ENCODE data around the gene TMEM191C. TPM values are rescaled to one million over a fixed set of nuclear protein-coding genes. Genes with fewer than 3 reads are reported as not detected.

Gene TMEM191C
- total RNA-seq, 4 donors from 2014 or later, result 0.13 to 4.0 (median 1.5) TPM

DNA sequence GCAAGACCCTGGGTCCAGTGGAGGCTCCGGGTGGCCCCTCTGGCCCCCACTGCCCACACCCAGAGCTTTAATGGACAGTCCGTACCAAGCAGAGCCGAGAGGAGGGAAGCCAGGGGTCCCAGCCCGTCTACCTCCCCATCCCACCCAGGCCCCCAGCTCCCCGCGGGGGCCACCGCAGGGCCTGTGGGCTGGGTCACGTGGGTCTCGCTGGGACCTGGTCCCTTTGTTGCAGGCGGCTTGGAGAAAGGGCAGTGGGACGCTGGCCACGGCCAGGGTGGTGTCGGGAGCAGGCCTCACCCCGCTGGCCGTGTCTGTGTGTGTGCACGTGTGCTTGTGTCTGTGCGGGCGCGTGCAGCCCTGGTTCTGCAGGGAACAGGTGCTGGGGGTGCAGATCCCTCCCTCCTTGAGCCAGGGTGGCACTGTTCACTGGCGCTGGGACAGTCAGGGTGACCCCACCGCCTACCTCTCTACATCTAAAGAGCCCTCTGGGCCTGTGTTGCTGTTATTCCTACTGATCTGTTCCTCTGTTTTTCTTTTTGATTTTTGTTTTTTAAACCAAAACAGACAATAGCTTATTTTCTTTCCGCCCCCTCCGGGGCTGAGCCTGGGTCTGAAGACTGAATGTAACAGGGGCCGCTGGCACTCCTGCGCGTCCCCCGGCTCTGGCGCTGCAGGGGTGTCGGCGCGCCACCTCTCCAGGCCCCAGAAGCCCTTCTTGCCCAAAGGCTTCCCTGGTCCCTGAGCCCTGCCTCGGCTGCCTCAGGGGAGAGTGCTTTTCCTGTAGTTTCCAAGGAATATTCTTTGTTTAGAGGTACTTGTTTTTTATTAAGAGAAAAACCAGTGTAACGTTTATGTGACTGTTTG, 20.1 kb upstream of the TMEM191C start:
- H3K4me3 ChIP-seq (ENCODE audit: low read depth, poor library complexity, severe bottlenecking), result no peak overlapping the region
- WGBS, 2 donors, result 93 to 94% methylated on average over 28 to 33 of the region's 33 CpGs
- DNase-seq (ENCODE audit: low spot score in 2 of 2), result peak in 1 of 2 donors; percentile 58
- intact Hi-C loops (cut with DNase I; ENCODE audit: low total_unique reads), result no loop called here
- TF ChIP-seq, protein P1, sequence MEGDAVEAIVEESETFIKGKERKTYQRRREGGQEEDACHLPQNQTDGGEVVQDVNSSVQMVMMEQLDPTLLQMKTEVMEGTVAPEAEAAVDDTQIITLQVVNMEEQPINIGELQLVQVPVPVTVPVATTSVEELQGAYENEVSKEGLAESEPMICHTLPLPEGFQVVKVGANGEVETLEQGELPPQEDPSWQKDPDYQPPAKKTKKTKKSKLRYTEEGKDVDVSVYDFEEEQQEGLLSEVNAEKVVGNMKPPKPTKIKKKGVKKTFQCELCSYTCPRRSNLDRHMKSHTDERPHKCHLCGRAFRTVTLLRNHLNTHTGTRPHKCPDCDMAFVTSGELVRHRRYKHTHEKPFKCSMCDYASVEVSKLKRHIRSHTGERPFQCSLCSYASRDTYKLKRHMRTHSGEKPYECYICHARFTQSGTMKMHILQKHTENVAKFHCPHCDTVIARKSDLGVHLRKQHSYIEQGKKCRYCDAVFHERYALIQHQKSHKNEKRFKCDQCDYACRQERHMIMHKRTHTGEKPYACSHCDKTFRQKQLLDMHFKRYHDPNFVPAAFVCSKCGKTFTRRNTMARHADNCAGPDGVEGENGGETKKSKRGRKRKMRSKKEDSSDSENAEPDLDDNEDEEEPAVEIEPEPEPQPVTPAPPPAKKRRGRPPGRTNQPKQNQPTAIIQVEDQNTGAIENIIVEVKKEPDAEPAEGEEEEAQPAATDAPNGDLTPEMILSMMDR (IDR thresholded peaks at IDR 0.05), result no peak
- no peak for TF ChIP-seq POLR2A (IDR thresholded peaks at IDR 0.05)

DNA sequence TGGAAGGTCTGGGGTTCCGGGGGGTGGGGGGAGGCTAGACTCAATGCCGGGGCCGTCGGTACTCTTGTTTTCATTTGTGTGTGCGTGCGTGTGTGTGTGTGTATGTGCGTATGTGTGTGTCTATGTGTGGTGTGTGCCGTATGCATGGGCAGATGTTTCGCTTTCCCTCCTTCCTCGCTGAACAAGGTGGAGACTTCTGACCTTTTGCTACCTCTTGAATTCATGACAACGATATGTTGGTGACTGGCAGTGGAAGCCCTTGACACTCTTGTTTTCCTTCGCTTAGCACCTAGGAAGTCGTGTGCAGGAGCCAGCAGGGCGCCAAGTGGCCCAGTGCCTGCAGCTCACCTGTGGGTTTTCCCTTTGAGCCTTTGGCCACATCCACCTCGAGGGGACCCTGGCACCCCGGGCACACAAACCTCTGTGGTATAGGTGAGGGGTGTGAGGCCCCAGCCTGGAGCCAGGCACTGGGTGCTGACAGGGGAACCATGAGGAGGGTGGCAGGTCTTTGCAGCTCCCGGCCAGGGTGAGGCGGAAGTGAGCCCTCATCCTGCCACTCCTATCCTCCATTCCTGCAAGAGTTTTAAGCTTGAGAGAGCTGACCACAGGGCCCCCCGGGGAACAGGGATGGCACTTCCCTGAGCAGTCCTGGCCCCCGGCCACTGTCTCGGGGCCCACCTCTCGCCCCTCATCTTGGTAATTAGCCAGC, 19.3 kb upstream of the TMEM191C start:
- TF ChIP-seq, protein P1 (IDR thresholded peaks at IDR 0.05), result no peak
- no peak for TF ChIP-seq POLR2A (IDR thresholded peaks at IDR 0.05)
- H3K4me3 ChIP-seq (ENCODE audit: low read depth, poor library complexity, severe bottlenecking), result no peak overlapping the region
- peak; percentile 10 to 77 for DNase-seq (ENCODE audit: low spot score in 2 of 2)
- intact Hi-C loops (cut with DNase I; ENCODE audit: low total_unique reads), result no loop called here
- 92 to 95% methylated on average over 22 of the region's 22 CpGs for WGBS, 2 donors

DNA sequence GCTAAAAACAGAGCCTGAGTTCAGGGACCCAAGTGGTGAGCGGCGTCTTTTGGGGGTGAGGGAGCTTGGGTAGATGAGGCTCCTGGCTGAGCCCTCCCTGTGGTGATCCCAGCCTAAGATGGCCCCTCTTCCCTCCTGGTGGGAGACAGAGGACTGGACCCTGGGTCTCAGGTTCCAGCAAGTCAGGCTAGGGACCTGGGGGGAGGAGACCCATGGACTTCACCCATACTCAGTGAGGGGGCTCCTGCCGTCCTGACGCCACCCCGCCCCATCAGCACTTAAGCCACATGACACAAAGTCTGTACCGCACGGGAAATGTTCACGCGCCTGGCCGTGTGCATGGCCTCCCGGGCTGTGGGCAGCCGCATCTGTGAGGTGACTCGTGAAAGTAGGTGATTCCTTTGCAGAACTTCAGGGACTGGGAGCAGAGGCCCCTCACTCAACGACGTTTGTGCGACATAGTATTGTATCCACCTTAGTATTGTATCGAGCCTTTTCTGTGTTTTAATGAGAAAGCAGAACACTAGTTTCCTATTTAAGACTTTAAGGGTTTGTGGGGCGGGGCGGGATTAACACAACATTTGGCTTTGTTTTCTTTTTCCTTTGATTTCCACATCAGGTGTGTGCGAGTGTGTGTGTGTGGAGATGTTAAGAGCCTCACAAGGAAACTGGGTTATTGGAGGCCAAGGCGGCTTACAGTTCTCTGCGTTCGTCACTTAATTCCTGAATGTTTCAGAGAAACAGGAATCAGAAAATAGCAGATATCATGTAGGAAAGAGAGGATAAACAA, 18.4 kb upstream of the TMEM191C start:
- DNase-seq (ENCODE audit: low spot score in 2 of 2), result peak; percentile 2 to 79
- intact Hi-C loops (cut with DNase I; ENCODE audit: low total_unique reads), result no loop called here
- TF ChIP-seq, protein P1 (IDR thresholded peaks at IDR 0.05), result no peak
- no peak for TF ChIP-seq POLR2A (IDR thresholded peaks at IDR 0.05)
- no peak overlapping the region for H3K4me3 ChIP-seq (ENCODE audit: low read depth, poor library complexity, severe bottlenecking)
- 90 to 93% methylated on average over 23 of the region's 23 CpGs for WGBS, 2 donors

DNA sequence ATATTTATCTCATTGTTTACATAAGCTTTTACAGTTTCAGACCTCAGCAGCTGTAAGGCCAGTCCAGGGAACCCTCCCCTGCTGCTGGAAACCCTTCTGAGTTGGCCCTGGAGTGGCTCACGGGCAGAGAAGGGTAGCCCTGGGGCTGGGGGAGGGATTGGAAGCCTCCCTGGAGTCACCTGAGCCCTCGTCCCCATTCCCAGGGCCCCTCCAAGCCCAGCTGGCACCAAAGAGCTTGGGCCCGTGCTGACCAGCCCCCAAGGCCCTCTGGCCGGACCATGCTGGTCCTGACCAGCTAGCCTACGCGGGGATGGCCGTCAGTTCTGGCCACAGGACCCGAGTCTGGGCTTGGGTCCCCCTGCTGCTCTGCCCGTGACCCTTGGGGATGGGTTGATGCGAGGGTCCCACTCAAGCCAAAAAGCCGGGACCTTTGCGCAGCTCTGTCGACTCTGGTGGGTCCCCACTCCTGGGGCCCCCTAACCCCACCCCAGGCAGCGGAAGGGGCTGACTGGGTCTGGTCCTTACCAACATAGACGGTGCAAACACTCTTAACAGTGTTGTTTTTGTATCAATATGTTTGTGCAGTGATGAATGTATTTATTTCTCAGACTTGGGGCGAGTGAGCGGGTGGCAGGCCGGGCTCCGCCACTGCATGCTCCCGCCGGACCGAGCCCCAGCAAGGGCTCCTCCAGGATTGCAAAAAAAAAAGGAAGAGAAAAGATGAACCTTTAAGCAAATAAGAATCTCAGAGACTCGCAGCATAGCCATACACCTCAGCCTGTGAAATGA, 17.5 kb upstream of the TMEM191C start:
- TF ChIP-seq, protein P1 (IDR thresholded peaks at IDR 0.05), result no peak
- no peak for TF ChIP-seq POLR2A (IDR thresholded peaks at IDR 0.05)
- no peak overlapping the region for H3K4me3 ChIP-seq (ENCODE audit: low read depth, poor library complexity, severe bottlenecking)
- peak; percentile 4 to 70 for DNase-seq (ENCODE audit: low spot score in 2 of 2)
- WGBS, 2 donors, result 88 to 89% methylated on average over 18 to 22 of the region's 23 CpGs
- intact Hi-C loops (cut with DNase I; ENCODE audit: low total_unique reads), result no loop called here

DNA sequence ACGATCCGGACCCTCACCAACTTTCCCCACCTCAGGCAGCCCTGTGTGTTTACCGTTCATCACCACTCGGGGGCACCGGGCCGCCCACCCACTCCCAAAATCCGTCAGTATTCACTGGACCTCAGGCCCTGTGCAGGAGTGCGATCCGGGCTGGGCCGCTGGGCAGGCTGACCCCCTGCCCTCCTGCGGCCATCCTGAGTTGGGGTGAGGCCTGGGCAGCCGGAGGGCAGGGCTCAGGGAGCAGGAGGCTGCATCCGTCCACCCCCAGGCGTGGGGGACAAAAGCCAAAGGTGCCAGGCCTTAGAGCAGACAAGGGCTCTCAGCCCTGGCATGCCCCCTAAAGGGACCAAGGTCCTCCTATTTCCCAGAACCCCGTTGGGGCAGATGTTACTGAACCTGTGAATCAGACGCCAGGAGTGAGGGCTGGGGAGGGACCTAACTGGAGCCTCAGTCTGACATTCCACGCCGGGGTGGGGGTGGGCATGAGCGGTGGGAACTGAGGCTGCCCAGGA, 16.8 kb upstream of the TMEM191C start:
- intact Hi-C loops (cut with DNase I; ENCODE audit: low total_unique reads), result no loop called here
- 83 to 86% methylated on average over 18 to 19 of the region's 19 CpGs for WGBS, 2 donors
- DNase-seq (ENCODE audit: low spot score in 2 of 2), result peak; percentile 9 to 79
- TF ChIP-seq, protein P1 (IDR thresholded peaks at IDR 0.05), result no peak
- TF ChIP-seq POLR2A (IDR thresholded peaks at IDR 0.05), result no peak
- H3K4me3 ChIP-seq (ENCODE audit: low read depth, poor library complexity, severe bottlenecking), result no peak overlapping the region
